GM18907 (cell line): ENCODE data around the gene TELO2.

ENCODE experiments used
- ATAC-seq: cut with Tn5 transposase; IDR thresholded peaks from one replicate; pipeline ENCODE4 v1.9.1; 2021; ENCODE audit warnings: mild to moderate bottlenecking, moderate library complexity; ENCODE audit not compliant: unreplicated experiment

TELO2 gene

DNA sequence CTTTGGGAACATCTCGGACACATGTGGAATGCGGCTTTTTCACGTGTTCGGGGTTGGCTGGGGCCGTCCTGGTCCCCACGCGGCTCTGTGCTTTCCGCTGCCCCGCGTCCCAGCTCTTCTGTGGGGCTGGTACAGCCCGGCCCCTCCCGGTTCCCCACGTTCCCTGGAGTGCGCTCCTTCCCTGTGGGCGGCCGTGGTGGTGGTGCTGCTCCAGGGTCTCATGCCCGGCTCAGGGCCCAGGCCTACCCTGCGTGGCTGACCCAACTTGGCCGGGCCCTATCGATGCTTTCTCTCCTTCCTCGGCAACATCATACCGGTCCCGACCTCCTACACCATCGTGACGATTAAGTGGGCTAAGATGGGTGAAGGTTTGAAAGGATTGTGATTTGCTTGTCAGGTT, 3.3 kb downstream of the TELO2 start:
- no peak for ATAC-seq

DNA sequence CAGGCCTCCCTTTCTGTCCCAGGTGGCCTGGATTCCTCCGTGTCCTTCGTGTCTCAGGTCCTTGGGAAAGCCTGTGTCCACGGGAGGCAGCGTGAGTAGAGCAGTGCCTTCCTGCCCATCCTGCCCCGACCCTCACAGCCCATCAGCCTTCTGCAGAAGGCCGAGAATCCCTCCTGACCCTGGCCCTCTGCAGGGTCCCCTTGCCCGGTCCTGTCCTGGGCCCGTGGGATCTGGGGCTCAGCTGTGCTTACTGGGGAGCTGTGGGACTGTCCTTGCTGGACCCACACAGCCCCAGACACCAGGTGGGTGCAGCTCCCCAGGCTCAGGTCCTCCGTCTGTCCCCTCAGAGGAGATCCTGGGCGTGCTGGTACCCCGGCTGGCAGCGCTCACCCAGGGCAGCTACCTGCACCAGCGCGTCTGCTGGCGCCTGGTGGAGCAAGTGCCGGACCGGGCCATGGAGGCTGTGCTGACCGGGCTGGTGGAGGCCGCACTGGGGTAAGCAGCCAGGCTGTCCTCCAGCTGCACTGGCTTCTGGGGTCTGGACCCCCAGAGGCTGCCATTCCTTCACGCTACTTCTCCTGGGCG, 3.9 kb downstream of the TELO2 start:
- no peak for ATAC-seq

DNA sequence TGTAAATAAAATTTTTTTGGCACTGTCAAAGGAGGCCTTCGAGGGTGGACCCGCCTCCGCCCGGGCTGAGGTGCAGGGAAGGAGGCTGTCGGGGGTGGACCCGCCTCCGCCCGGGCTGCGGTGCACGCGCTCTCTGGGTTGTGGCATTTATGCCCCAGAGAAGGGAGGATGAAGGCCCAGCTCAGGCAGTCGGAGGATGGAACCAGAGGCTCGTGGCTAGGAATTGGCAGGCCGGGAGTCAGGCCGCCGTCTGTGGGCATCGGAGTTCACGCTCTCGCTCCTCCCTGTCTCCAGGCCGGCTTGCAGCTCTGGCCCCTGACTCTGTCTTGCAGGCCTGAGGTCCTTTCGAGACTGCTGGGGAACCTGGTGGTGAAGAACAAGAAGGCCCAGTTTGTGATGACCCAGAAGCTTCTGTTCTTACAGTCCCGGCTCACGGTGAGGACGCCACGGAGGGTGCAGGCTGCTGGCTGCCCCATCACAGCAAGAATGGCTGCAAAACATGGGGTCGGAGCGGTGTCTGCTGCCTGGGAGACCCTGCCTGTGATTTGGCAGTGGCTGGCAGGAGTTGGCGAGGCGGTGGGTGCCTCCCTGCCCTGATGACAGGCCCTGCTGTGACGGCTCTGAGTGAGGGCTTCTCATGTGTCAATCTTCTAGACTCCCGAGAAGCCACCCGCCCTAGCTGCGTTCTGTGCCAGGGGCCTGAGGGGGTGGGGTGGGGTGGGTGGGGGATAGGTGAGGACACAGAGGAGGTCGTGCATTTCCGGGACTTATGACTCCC, 5.9 kb downstream of the TELO2 start:
- no peak for ATAC-seq

DNA sequence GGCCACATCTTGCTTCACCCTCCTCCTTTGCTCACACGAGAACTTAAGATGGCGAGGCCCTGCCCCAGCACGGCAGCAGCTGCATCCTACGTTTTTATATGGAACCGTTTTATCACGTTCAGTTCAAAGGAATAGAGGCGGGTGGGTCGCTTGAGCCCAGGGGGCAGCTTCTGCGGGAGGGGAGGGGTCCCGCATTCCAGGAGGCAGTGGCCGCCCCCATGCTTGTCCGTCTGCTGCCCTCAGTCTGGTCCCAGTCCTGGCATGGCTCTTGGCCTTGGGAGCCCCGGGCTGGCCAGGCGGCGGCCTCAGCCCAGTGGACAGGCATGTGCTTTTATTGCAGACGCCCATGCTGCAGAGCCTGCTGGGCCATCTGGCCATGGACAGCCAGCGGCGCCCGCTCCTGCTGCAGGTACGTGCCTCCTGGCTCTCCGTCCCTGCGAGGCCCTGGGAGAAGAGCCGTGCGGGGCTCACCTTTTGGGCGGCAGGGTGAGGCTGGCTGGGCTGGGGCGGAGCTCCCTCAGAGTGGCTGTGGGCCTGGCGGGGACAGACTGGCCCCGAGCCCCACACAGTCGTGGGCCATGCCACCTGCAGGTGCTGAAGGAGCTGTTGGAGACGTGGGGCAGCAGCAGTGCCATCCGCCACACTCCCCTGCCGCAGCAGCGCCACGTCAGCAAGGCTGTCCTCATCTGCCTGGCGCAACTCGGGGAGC, 6.8 kb downstream of the TELO2 start:
- no peak for ATAC-seq

DNA sequence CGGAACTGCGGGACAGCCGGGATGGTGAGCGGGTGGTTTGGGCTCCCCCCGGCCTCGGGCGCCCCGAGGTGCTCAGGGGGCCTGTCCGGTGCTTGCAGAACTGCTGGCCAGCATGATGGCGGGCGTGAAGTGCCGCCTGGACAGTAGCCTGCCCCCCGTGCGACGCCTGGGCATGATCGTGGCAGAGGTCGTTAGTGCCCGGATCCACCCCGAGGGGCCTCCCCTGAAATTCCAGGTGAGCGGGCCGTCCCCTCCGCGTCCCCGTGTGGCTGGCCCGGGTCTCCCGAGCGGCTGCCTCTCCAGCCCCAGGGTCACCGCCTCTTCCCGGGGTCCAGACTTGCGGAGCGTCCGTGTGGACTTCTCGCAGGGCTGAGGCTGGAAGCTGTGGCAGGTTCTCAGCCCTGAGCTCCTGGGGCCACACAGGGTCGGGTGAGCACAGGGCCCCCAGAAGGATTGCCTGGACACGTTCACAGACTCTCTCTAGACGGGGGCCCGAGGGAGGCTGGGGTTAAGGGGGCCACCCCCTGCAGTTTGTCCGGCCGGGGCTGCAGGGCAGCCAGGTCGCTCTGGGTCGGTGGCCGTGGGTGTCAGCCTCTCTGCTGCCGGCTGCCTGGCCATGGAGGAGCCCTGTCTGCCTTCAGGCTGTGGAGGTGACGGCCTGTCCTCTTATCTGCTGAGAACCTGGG, 7.4 kb downstream of the TELO2 start:
- no peak for ATAC-seq

DNA sequence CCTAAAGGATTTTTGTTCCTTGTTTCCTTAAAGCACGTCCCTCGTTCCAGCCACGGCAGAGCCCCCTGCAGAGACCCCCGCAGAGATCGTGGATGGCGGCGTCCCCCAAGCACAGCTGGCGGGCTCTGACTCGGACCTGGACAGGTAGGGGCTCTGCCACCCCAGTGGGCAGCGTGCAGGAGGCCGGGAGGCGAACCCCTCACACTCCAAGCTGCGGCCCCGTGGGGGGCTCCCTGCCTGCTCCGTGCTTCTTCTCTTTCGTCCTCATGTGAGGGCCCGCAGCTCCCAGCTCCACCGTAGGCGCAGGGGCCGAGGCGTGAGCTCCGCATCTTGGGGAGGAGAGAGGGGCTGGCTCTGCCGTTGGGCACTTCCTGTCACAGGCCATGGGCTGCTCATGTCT, 8.5 kb downstream of the TELO2 start:
- no peak for ATAC-seq

DNA sequence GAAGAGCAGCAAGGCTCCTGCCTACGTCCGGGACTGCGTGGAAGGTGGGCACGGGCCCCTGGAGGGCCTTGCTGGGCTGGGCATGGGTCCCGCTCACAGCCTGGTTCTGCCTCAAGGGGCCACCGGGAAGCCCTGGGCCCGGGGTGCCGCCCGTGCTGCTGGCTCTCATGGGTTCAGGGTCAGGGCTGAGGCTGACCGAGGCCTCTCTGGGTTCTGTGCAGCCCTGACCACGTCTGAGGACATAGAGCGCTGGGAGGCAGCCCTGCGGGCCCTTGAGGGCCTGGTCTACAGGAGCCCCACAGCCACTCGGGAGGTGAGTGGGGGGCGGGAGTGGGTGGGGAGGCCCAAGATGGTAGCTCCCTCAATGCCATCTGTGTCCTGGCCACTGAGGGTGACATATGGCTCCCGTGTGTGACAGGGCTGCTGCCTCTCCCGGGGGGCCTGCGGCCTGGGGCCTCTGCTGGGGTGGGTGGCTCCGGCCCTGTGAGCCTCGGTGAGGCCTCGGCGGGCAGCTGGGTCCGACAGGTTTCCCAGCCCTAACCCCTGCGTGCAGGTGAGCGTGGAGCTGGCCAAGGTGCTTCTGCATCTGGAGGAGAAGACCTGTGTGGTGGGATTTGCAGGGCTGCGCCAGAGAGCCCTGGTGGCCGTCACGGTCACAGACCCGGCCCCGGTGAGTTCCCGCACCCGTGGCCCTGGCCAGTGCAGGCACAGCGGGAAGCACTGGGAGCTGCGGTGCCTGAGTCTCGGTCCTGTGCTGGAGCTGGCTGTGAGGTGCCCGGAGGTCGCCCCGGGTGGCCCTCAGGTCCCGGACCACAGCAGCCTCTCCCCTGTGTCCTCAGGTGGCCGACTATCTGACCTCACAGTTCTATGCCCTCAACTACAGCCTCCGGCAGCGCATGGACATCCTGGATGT, 9.2 kb downstream of the TELO2 start:
- no peak for ATAC-seq

DNA sequence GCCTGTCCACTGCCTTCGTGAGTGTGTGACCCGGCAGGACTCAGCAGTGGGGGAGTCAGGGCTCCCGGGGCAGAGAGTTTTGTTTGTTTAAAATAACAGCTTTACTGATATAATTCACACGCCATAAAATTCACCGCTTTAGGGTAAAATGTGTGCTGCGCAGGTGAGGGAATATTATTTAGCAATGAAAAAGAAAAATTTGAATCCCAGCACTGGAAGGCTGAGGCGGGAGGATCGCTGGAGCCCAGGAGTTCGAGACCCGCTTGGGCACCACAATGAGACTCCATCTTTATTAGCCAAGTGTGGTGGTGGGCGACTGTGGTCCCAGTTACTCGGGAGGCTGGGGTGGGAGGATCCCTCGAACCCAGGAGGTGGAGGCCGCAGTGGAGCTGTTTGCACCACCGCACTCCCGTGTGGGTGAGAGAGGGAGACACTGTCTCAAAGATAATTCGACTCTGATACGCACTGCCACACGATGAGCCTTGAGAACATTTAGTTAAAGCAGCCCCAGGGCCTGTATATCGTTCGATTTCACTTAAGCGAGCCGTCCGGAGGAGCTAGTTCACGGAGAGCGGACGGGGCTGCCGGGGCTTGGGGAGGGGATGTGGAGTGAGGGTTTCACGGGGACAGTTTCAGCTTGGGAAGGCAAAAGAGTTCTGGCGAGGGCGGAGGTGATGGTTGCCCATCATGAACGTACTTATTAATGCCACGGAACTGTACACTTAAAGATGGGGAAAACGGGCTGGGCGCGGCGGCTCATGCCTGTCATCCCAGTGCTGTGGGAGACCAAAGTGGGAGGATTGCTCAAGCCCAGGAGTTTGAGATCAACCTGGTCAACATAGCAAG, 10.2 kb downstream of the TELO2 start:
- ATAC-seq, result no peak

DNA sequence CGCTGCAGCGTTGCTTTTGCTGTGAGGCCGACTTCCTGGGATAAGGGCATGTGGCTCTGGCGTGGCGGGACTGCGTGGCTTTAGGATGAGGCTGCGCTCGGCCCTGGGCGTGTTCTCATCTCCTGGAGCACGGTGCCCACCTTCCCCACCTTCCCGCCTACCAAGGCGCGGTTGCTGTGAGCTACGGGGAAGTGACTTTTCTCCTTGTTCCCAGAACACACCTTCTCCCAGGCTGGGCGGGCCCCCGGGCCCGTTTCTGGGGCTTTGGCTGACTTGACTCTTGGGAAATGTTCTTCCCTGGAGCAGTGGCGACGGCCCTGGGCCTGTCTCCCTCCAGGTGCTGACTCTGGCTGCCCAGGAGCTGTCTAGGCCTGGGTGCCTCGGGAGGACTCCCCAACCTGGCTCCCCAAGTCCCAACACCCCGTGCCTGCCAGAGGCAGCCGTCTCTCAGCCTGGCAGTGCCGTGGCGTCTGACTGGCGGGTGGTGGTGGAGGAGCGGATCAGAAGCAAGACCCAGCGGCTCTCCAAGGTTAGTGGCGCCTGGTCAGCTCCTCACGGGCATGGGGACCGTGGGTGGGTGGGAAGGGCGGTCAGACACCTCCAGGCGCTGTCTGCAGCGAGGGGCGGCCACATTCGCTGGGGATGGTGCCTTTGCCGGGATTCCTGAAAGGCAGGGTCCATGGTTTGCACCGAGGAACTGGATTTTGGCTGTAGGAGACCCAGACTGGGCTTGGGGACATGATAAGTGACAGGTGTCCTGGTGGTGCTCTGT, 12.1 kb downstream of the TELO2 start:
- no peak for ATAC-seq

DNA sequence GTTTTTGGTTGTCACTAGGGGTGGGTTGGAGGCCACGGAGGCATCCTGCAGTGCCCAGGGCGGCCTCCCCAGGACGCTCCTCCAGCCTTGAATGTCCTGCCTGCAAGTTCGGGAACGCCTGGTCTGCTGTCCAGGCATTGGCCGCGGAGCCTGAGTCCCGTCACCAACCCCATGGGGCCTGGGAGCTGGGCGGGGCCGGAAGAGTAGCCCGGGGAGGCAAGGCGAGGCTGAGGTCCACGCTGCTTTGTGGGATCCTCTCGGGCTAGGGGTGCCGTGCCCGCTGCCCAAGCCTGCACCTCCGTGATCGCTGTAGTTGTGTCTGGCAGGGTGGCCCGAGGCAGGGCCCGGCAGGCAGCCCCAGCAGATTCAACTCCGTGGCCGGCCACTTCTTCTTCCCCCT, 12.8 kb downstream of the TELO2 start:
- ATAC-seq, result no peak

DNA sequence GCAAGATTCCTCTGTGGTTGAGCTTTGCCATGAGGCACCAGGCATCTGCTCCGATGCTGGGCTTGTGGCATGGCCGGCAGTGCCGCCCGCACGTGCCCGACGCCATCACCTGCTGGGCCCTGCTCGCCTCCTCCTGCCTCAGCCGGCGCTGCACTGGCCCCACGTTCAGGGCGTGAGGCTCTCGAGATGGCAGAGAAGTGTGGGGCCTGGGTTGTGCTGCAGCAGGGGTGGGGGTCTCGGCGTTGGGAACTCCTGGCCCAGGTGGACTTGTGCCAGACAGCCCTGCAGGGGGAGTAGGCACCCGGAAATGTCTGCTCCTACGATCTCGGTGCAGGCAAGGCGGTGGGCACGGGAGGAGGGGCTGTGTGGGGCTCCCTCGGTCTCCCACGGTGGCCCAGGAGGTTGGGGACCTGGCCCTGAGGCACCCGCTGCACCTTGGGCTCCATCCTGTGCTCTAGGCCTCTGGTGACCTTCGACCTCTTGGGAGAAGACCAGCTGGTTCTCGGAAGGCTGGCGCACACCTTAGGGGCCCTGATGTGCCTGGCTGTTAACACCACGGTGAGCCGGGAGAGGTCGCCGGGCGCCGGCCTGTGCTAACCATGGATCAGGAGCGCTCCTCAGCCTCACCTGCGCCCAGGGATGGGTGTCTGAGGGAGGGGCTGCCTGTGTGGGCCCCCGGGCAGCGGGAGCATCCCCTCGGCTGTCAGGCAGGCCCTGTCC, 13.5 kb downstream of the TELO2 start:
- no peak for ATAC-seq

DNA sequence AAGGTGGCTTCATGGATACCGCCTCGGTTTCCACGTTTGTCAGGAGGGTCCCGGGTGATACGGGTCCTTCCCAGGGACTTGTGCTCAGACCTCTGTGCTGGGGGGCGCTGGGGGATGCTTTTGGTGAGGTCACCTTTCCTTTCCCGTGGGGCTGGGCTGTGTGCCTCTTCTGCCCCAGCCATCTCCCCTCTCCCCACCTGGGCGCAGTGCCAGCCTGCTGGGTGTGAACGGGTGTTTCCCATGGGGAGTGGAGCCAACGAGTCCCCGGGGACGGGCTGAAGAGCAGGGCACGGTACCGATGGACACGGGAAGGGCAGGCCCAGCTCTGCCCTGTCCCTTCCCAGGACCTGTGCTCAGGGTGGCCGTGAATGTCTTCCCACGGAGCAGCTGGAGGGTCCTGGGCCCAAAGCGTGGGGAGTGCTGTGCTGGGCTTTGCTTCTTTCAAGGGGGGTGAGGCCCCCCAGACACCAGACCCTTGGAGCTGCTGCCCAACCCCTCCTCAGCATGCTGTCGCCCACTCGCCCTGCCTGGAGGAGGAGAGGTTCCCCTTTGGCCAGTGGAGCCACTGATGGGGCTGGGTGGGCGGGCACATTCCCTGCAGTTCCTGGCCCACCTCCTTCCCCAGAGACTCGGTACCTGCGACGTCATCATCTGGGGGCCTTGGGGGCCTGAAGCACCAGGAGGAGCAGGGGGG, 15.5 kb downstream of the TELO2 start:
- no peak for ATAC-seq

DNA sequence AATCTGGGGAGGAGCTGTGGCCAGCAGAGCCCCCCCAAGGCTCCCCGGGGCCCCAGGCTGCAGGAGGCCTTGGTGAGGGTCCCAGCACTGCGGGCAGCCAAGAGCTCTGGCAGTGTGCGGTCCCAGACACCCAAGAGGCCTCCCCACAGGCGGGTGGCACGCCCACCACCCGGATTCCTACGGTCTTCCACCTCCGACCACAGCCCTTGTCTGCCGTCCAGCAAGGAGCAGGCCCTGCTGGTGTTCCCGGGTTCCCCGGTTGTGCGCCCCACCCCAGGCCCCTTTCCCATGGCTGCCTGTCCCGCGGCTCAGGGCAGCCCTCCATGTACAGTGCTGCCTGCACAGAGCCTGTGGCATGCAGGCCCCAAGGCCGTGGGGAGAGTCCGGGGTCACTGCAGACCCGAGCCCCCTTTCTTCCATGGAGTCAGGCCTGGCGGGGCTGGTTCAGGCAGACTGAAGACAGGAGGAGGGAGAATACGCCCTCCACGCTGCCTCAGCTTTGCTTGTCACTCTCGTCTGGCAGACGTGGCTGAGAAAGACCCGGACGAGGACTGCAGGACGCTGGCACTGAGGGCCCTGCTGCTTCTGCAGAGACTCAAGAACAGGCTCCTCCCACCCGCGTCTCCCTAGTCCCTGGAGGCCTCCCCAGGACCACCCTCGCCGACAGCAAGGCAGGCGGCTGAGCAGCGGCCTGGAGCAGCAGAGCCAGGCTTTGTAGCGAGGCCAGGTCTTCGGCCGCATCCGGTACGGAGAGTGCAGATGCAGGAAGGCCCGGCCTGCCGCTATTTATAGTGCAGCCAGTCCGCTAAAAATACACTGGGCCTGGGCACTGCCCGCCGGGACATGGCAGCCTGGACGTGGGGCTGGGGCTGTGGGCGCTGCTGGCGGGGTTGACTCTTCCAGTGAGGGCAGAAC, 16.4 kb downstream of the TELO2 start:
- no peak for ATAC-seq

DNA sequence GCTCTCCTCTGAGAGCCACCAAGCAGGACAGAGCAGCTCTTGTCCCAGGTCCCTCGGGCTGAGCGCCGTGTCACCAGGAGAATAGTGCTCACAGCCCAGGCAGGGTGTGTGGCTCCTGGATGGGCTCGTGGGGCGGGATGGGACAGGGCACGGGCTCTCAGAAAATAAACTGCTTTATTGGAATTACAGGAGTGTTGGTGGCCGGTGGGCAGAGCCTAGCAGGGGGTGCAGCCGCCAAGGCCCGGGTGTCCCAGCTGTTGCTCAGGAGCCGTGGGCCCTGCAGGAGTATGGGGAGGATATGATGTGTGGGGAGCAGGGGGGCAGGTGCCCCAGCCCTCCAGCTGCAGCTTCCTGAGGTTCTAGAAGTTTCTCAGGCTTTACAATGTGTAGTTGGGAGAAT, 17.1 kb downstream of the TELO2 start:
- ATAC-seq, result no peak

DNA sequence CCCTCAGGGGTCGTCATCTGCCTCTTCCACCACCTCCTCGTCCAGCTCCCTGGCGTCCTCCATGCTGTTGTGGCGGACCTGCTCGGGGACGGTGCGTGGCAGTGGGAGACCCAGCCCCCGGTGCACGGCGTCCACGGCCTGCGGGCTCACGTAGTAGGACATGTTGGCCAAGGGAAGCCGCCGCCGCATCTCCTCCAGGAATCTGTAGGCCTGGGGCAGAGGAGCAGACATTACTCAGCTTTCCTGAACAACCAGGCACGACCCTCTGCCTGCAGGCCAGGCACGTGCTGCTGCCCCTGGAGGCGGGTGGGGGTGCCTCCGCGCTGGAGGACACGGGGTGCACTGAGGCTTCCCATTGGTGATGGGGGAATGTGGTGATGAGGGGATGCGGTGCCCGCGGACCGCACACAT, 17.8 kb downstream of the TELO2 start:
- no peak for ATAC-seq

DNA sequence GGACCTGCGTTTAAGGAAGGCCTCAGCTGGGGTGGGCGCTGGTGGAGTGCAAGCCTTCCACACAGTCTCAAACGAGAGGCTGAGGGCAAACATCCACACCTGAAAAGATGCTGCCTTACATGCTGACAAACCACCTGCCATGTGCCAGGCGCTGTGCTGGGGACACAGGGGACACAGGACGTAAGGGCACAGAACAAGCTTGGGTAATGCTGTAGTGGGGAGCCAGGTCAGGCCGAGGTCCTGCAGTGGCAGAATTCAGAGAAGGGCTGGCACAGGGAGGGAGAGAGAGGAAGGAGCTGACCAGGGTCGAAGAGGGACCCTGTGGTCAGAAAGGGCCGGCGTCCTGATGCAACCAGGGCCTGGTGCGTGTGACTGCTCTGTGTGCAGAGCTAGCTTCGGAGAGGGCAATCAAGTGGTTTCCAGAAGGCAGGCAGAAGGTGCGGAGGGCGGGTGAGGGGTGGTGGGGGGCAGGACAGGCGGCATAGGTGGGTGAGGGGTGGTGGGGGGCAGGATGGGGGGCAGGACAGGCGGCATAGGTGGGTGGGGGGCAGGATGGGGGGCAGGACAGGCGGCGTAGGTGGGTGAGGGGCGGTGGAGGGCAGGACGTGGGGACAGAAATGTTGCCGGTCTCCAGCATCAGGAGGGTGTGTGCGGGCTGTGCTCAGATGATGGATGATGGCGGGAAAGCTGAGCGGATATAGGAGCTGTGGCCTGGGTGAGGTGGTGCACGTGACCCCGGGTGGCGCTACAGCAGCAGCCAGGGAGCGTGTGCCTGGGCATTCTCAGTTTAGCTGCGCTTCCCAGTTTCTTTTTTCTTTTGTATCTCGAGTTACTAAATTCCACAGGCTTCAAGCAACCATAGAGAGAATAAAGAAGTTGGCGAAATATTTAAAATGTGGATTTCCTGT, 18.8 kb downstream of the TELO2 start:
- no peak for ATAC-seq
